ENCODE results near the gene MACF1.

MACF1 gene

GRCh38 chr1:39359028-39359570 lies 154.6 kb downstream of the MACF1 start:
- no peak for DNase-seq (ENCODE audit: low spot score)

DNA sequence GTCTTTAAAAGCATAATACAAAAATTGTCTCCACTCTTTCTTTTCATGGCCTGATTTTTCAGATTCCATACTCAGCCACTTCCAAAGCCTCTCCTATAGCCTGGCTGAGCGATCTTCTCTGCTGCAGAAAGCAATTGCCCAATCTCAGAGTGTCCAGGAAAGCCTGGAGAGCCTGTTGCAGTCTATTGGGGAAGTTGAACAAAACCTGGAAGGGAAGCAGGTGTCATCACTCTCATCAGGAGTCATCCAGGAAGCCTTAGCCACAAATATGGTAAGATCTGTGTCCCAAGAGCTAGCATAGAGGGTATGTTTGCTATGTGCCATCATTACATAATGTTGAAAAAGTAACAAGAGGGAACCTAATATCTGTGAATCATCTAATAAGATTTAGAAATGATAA lies 156.2 kb downstream of the MACF1 start:
- no peak for DNase-seq (ENCODE audit: low spot score)

GRCh38 chr1:39361446-39361845 lies 157.0 kb downstream of the MACF1 start:
- DNase-seq (ENCODE audit: low spot score): no peak

- DNase-seq (ENCODE audit: low spot score): no peak
Observed at GRCh38 chr1:39363267-39363666, 158.8 kb downstream of the MACF1 start.

GRCh38 chr1:39368045-39368444 lies 163.6 kb downstream of the MACF1 start:
- no peak for DNase-seq (ENCODE audit: low spot score)

- DNase-seq (ENCODE audit: low spot score): no peak
Observed at GRCh38 chr1:39369565-39369964, 165.1 kb downstream of the MACF1 start.

- DNase-seq (ENCODE audit: low spot score): no peak
Observed at GRCh38 chr1:39370602-39371001, 166.1 kb downstream of the MACF1 start.

DNA sequence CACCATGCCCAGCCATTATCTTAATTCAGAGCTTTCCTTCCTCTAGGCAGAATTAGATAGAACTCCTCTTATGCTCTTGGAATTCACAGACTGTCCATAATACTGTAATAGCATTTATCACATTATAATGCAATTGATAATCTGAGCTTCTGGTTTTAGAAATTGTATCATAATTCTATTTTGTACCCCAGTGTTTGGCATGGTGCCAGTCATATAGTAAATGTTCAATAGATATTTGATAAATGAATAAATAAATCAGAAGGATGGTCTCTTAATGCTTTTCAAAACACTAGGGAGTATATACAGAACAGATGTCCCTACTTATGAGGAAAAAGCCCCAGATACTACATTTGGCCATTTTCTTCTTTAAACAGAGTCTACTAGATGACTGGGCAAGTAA lies 167.6 kb downstream of the MACF1 start:
- DNase-seq (ENCODE audit: low spot score): no peak

- no peak for DNase-seq (ENCODE audit: low spot score)
Observed at GRCh38 chr1:39376656-39377055, 172.2 kb downstream of the MACF1 start.

DNA sequence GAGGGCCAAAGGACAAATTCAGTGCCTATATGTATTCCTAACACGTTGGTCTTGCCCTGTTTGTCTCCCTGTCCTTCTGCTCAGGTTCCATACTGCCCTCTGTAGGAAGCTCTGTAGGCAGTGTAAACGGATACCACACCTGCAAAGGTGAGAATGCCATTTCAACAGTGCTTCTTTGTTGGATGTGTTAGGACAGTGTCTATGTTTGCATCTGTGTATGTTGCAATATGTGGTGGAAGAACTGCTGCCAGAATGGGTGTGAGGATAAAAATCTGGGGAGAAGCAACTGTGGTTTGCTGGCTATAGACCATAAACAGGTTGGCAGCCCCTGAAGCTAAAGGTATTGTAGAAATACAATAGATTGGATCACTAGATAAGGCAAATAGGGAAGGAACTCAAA lies 173.9 kb downstream of the MACF1 start:
- DNase-seq (ENCODE audit: low spot score): no peak

DNA sequence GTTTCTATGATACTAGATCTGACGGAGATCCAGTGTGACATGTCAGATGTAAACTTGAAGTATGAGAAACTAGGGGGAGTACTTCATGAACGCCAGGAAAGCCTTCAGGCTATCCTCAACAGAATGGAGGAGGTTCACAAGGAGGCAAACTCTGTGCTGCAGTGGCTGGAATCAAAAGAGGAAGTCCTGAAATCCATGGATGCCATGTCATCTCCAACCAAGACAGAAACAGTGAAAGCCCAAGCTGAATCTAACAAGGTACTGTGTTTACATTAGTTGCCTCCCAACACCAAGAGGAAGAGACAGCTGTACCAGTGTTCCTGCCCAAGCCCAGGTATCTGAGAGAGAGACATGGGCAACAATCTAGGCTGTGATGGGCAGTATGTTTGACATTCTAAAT lies 174.7 kb downstream of the MACF1 start:
- no peak for DNase-seq (ENCODE audit: low spot score)

DNA sequence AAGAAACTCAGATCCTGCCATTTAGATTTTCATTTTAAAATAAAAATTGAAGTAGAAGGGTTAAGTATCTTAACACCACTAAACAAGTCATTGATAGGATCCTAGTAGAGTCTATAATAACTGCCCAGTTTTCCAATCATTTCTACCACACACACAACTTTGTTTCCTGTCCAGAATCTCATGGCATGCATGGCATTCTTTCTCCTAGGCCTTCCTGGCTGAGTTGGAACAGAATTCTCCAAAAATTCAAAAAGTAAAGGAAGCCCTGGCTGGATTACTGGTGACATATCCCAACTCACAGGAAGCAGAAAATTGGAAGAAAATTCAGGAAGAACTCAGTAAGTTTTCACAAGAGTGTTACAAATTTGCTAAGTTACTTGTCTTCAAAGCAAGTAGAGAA lies 175.5 kb downstream of the MACF1 start:
- no peak for DNase-seq (ENCODE audit: low spot score)

GRCh38 chr1:39381839-39382238 lies 177.3 kb downstream of the MACF1 start:
- DNase-seq (ENCODE audit: low spot score): no peak

GRCh38 chr1:39384305-39384704 lies 179.8 kb downstream of the MACF1 start:
- DNase-seq (ENCODE audit: low spot score): no peak

GRCh38 chr1:39385067-39385988 lies 180.8 kb downstream of the MACF1 start:
- DNase-seq (ENCODE audit: low spot score): no peak

- no peak for DNase-seq (ENCODE audit: low spot score)
Observed at GRCh38 chr1:39386997-39387396, 182.5 kb downstream of the MACF1 start.

DNA sequence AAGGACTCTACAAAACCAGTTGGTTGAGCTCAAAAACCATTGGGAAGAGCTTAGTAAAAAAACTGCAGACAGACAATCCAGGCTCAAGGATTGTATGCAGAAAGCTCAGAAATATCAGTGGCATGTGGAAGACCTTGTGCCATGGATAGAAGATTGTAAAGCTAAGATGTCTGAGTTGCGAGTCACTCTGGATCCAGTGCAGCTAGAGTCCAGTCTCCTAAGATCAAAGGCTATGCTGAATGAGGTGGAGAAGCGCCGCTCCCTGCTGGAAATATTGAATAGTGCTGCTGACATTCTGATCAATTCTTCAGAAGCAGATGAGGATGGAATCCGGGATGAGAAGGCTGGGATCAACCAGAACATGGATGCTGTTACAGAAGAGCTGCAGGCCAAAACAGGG lies 183.0 kb downstream of the MACF1 start:
- DNase-seq (ENCODE audit: low spot score): no peak

GRCh38 chr1:39391691-39392679 lies 187.5 kb downstream of the MACF1 start:
- peak; percentile 89 for DNase-seq (ENCODE audit: low spot score)

GRCh38 chr1:39392851-39393573 lies 188.5 kb downstream of the MACF1 start:
- no peak for DNase-seq (ENCODE audit: low spot score)

DNA sequence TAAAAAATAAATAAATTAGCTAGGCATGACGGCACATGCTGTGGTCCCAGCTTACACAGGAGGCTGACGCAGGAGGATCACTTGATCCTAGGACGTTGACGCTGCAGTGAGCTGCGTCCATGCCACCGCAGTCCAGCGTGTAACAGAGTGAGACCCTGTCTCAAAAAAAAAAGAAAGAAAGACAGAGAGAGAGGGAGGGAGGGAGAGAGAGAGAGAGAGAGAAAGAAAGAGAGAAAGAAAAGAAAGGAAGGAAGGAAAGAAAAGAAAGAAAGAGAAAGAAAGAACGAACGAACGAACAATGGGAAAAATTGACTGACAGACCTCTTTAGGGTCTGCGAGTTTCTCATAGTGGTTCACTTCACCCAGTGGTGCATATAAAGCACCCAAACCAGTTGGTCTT lies 189.2 kb downstream of the MACF1 start:
- DNase-seq (ENCODE audit: low spot score): no peak

- no peak for DNase-seq (ENCODE audit: low spot score)
Observed at GRCh38 chr1:39394059-39394458, 189.6 kb downstream of the MACF1 start.

DNA sequence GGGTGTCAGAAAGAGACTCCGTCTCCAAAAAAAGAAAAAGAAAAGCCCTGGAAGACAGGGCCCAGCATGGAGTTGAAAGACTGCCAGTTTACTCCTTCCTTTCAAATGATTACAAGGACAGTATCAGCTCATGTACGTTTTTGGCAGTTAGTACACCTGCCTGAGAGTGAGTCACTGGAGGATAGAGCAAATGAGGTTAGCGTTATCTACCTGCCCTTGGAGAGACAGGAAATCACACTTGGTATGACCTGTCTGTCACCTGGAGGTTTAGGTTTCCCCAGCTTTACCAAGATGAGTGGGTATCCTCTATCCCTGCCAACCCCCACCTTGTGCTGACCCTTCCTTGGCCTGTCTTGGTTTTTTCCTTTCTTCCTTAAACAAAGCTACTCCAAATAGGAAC lies 190.1 kb downstream of the MACF1 start:
- no peak for DNase-seq (ENCODE audit: low spot score)
